Measurements from ENCODE around the gene TRAPPC5. TPM values are rescaled to one million over a fixed set of nuclear protein-coding genes. Genes with fewer than 3 reads are reported as not detected.

Gene TRAPPC5
- total RNA-seq, 1 experiment from 2014 or later: 101 TPM

DNA sequence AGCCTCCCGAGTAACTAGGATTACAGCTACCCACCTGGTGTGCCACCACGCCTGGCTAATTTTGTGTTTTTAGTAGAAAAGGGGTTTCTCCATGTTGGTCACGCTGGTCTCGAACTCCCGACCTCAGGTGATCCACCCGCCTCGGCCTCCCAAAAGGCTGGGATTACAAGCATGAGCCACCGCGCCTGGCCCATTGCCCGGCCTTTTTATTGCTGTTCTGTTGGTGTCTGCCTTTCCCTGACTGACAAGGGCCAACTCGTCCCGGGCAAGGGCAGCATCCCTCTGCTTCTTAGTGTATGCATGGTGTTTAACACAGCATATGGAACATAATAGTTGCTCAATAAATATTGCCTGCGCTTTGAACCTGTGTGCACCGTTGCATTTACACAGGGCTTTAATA, 18.0 kb upstream of the TRAPPC5 start (continued):
- TF ChIP-seq, protein P1, sequence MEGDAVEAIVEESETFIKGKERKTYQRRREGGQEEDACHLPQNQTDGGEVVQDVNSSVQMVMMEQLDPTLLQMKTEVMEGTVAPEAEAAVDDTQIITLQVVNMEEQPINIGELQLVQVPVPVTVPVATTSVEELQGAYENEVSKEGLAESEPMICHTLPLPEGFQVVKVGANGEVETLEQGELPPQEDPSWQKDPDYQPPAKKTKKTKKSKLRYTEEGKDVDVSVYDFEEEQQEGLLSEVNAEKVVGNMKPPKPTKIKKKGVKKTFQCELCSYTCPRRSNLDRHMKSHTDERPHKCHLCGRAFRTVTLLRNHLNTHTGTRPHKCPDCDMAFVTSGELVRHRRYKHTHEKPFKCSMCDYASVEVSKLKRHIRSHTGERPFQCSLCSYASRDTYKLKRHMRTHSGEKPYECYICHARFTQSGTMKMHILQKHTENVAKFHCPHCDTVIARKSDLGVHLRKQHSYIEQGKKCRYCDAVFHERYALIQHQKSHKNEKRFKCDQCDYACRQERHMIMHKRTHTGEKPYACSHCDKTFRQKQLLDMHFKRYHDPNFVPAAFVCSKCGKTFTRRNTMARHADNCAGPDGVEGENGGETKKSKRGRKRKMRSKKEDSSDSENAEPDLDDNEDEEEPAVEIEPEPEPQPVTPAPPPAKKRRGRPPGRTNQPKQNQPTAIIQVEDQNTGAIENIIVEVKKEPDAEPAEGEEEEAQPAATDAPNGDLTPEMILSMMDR (IDR thresholded peaks at IDR 0.05 in 2 of 3, conservative IDR thresholded peaks at IDR 0.05 in 1 of 3; ENCODE audit: borderline replicate concordance in 1 of 3, insufficient read depth in 1 of 3, low read depth in 2 of 3, low read length in 2 of 3): no peak

DNA sequence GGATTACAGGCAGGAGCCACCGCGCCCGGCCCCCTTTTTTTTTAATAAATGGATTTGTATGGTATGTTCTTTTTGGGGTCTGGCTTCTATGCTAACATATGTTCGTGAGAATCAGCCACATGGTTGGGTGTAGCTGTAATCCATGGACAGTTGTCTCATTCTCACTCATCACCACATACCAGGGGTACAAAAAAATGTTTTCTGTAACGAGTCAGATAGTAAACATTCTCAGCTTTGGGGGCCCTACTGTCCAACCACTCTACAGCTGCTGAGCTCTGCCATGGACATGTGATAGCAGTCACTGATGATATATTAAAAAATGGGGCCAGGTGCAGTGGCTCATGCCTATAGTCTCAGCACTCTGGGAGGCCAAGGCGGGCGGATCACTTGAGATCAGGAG, 16.9 kb upstream of the TRAPPC5 start:
- no peaks in the 10 kb centered on the region for H4K20me1 ChIP-seq (ENCODE audit: insufficient read depth)
- no peak for TF ChIP-seq EZH2 (IDR thresholded peaks at IDR 0.05)
- TF ChIP-seq MAX (IDR thresholded peaks at IDR 0.05): no peak
- no peak for TF ChIP-seq SRF (IDR thresholded peaks at IDR 0.05; ENCODE audit: low read depth)
- TF ChIP-seq ATF3 (IDR thresholded peaks at IDR 0.05): no peak
- TF ChIP-seq, protein P1 (IDR thresholded peaks at IDR 0.05 in 2 of 3, conservative IDR thresholded peaks at IDR 0.05 in 1 of 3; ENCODE audit: borderline replicate concordance in 1 of 3, insufficient read depth in 1 of 3, low read depth in 2 of 3, low read length in 2 of 3): no peak
- TF ChIP-seq EGR1 (IDR thresholded peaks at IDR 0.05; ENCODE audit: low read depth): no peak
- H3K27ac ChIP-seq (ENCODE audit: low read depth, low read length): no peak overlapping the region
- H3K4me2 ChIP-seq (ENCODE audit: low read length): no peak overlapping the region
- no TSS peak for BruUV-seq (replicated peaks)
- no peaks in the 10 kb centered on the region for H3K9me3 ChIP-seq (ENCODE audit: control insufficient read depth in 1 of 2, insufficient read depth in 1 of 2, low read depth in 1 of 2, low read length in 2 of 2)
- no peaks in the 10 kb centered on the region for H3K79me2 ChIP-seq (ENCODE audit: insufficient read depth, low read length)
- DNase-seq (ENCODE audit: low read depth, low spot score) (no peak), ATAC-seq (no peak)
- no peaks in the 10 kb centered on the region for H3K4me1 ChIP-seq (ENCODE audit: control insufficient read depth in 1 of 2, insufficient read depth in 2 of 2, low read length in 2 of 2)
- intact Hi-C loops (cut with micrococcal nuclease): no loop called here
- H3K9me2 ChIP-seq (ENCODE audit: insufficient read depth): no peaks in the 10 kb centered on the region
- RAD21 ChIA-PET (ENCODE audit: low non-redundant PET in 1 of 2, low total read pairs in 2 of 2, uncharacterized antibody in 2 of 2, unreplicated experiment in 2 of 2): no interaction called here
- H3K9ac ChIP-seq (ENCODE audit: low read length): no peak overlapping the region
- CTCF ChIA-PET: no interaction called here
- no peak overlapping the region for H2AFZ ChIP-seq (ENCODE audit: low read depth, low read length, poor library complexity, severe bottlenecking)
- H3K4me3 ChIP-seq (replicated peaks in 1 of 2; ENCODE audit: low read depth in 1 of 2, low read length in 2 of 2): no peak overlapping the region
- no peaks in the 10 kb centered on the region for H3K36me3 ChIP-seq (ENCODE audit: control insufficient read depth in 1 of 2, insufficient read depth in 2 of 2, low read length in 2 of 2)
- no peaks in the 10 kb centered on the region for H3K27me3 ChIP-seq (ENCODE audit: insufficient read depth, low read length)
- POLR2A ChIA-PET: no interaction called here
